Liver (tissue), 10 donors: ENCODE results near the gene PSMB9. TPM values are rescaled to one million over a fixed set of nuclear protein-coding genes. Genes with fewer than 3 reads are reported as not detected.

Experiments
- DNase-seq: peaks from one replicate; pipeline ENCODE4 v3.0.0-alpha.2; 2017; ENCODE audit warnings: low spot score
- H3K27ac ChIP-seq, 2 donors: one replicate each; pipeline ENCODE4 v1.7.0; 2013; ENCODE audit warnings: inconsistent platforms in 2 of 2, low read length in 2 of 2, control low read depth in 1 of 2, low read depth in 1 of 2, mild to moderate bottlenecking in 1 of 2
- H3K27me3 ChIP-seq, 4 donors: one replicate each; pipeline versions ENCODE4 v1.6.1 to v1.7.0; 2013; ENCODE audit warnings: low read length in 3 of 4, inconsistent platforms in 1 of 4, mild to moderate bottlenecking in 1 of 4, moderate library complexity in 1 of 4; ENCODE audit not compliant: control insufficient read depth in 4 of 4, insufficient read depth in 4 of 4
- H3K36me3 ChIP-seq, 4 donors: one replicate each; pipeline versions ENCODE4 v1.6.1 to v1.7.0; 2013; ENCODE audit warnings: low read length in 3 of 4, mild to moderate bottlenecking in 3 of 4, low read depth in 1 of 4, moderate library complexity in 1 of 4; ENCODE audit not compliant: control insufficient read depth in 4 of 4, insufficient read depth in 3 of 4
- H3K4me1 ChIP-seq, 4 donors: one replicate each; pipeline versions ENCODE4 v1.6.1 to v1.7.0; 2013; ENCODE audit warnings: low read length in 3 of 4, mild to moderate bottlenecking in 3 of 4, moderate library complexity in 1 of 4; ENCODE audit not compliant: control insufficient read depth in 4 of 4, insufficient read depth in 4 of 4
- H3K4me3 ChIP-seq, 3 donors: one replicate each; pipeline versions ENCODE4 v1.6.1 to v1.7.0; 2013; ENCODE audit warnings: low read length in 3 of 3, control low read depth in 1 of 3, low read depth in 1 of 3, mild to moderate bottlenecking in 1 of 3
- H3K9ac ChIP-seq, 2 donors: one replicate each; pipeline ENCODE4 v1.7.0; 2013; ENCODE audit warnings: low read length in 2 of 2, mild to moderate bottlenecking in 2 of 2, moderate library complexity in 2 of 2, control low read depth in 1 of 2, low read depth in 1 of 2
- H3K9me3 ChIP-seq, 4 donors: one replicate each; pipeline versions ENCODE4 v1.6.1 to v1.7.0; 2013; ENCODE audit warnings: low read length in 3 of 4; ENCODE audit not compliant: control insufficient read depth in 4 of 4
- ATF3 ChIP-seq: IDR thresholded peaks from 2 replicates; pipeline ENCODE4 v1.6.1; 2016; ENCODE audit warnings: antibody characterized with exemption
- CTCF ChIP-seq: fragments of 150-350 bp; IDR thresholded peaks from 2 replicates; pipeline ENCODE4 v1.5.1; 2017; ENCODE audit warnings: improper control_type of control experiment, low read depth, low read length; ENCODE audit not compliant: missing input control
- EGR1 ChIP-seq, 2 donors: IDR thresholded peaks; 2 replicates each; pipeline ENCODE4 v1.6.1; 2016 to 2018; ENCODE audit warnings: antibody characterized with exemption in 2 of 2, low read depth in 2 of 2
- FOXA2 ChIP-seq: IDR thresholded peaks from 2 replicates; pipeline ENCODE4 v1.6.1; 2016; ENCODE audit warnings: antibody characterized with exemption
- GABPA ChIP-seq, 2 donors: IDR thresholded peaks in 1 of 2; conservative IDR thresholded peaks in 1 of 2; 2 replicates each; pipeline ENCODE4 v1.6.1; 2016; ENCODE audit warnings: antibody characterized with exemption in 2 of 2, mild to moderate bottlenecking in 1 of 2, moderate library complexity in 1 of 2
- HNF4A ChIP-seq, 2 donors: conservative IDR thresholded peaks; 2 replicates each; pipeline ENCODE4 v1.6.1; 2016; ENCODE audit warnings: antibody characterized with exemption in 2 of 2, mild to moderate bottlenecking in 2 of 2
- HNF4G ChIP-seq: IDR thresholded peaks from 2 replicates; pipeline ENCODE4 v1.6.1; 2016; ENCODE audit warnings: antibody characterized with exemption
- JUND ChIP-seq, 2 donors: IDR thresholded peaks; 2 replicates each; pipeline ENCODE4 v1.6.1; 2016; ENCODE audit warnings: antibody characterized with exemption in 2 of 2
- MAX ChIP-seq: IDR thresholded peaks from 2 replicates; pipeline ENCODE4 v1.6.1; 2016; ENCODE audit warnings: antibody characterized with exemption
- NR2F2 ChIP-seq: IDR thresholded peaks from 2 replicates; pipeline ENCODE4 v1.6.1; 2016; ENCODE audit warnings: antibody characterized with exemption
- RAD21 ChIP-seq, 2 donors: IDR thresholded peaks; 2 replicates each; pipeline ENCODE4 v1.6.1; 2016; ENCODE audit warnings: antibody characterized with exemption in 2 of 2, mild to moderate bottlenecking in 2 of 2
- REST ChIP-seq: IDR thresholded peaks from 2 replicates; pipeline ENCODE4 v1.6.1; 2016; ENCODE audit warnings: antibody characterized with exemption, mild to moderate bottlenecking
- RXRA ChIP-seq, 2 donors: IDR thresholded peaks; 2 replicates each; pipeline ENCODE4 v1.6.1; 2017 to 2018; ENCODE audit warnings: antibody characterized with exemption in 2 of 2, mild to moderate bottlenecking in 1 of 2
- SP1 ChIP-seq: IDR thresholded peaks from 2 replicates; pipeline ENCODE4 v1.6.1; 2018; ENCODE audit warnings: antibody characterized with exemption, mild to moderate bottlenecking
- TAF1 ChIP-seq: conservative IDR thresholded peaks from 2 replicates; pipeline ENCODE4 v1.6.1; 2016; ENCODE audit warnings: antibody characterized with exemption, mild to moderate bottlenecking
- ZBTB33 ChIP-seq: IDR thresholded peaks from 2 replicates; pipeline ENCODE4 v1.6.1; 2016; ENCODE audit warnings: antibody characterized with exemption
- WGBS: extraction: QIAGEN DNeasy Blood & Tissue Kit; methylation state at CpG from one replicate; pipeline ENCODE4 v1.1.7; 2013; 5-methylcytosine and 5-hydroxymethylcytosine counted together
- polyA plus RNA-seq, 2 donors: library from polyadenylated mRNA; stranded (reverse) in 1 of 2; unstranded in 1 of 2; fragments of 200-250 nt in 1 of 2; fragments of >200 nt in 1 of 2; fragmentation: Nextera tagmentation in 1 of 2; extraction: Ambion mirVana in 1 of 2; gene quantifications; one replicate each; pipeline versions ENCODE4 v1.2.1 to v1.2.3, GENCODE V29; 2013 to 2015
- small RNA-seq: library from RNA; depleted of rRNA; stranded (forward); fragments of <200 nt; gene quantifications from one replicate; pipeline ENCODE3, GENCODE V24; 2014
- total RNA-seq, 2 donors: library from RNA; depleted of rRNA; stranded (reverse); fragments of >200 nt; gene quantifications; one replicate each; pipeline ENCODE4 v1.2.3, GENCODE V29; 2014
- donor health status: healthy.
- donor health status: healthy.
- donor health status: healthy.
- donor health status: healthy.
- donor health status: healthy.

Gene PSMB9
- total and polyA plus RNA-seq, 4 donors: 11.7 to 31.6 (median 20.2) TPM

- Histone ChIP-seq H3K9ac (no peak overlapping the region), H3K4me3 (no peak overlapping the region), H3K4me1 (peaks cover 0 to 2% (median 0%) of the 10 kb centered on the region in 4 donors), H3K27me3 (no peaks in the 10 kb centered on the region), H3K36me3 (no peaks in the 10 kb centered on the region), H3K9me3 (no peaks in the 10 kb centered on the region), H3K27ac (no peak overlapping the region)
- no peak for TF ChIP-seq TAF1
- TF ChIP-seq RXRA (IDR thresholded peaks at IDR 0.05): no peak
- no peak for TF ChIP-seq SP1
- no peak for TF ChIP-seq GABPA (IDR thresholded peaks at IDR 0.05 in 1 of 2, conservative IDR thresholded peaks at IDR 0.05 in 1 of 2)
- no peak for TF ChIP-seq RAD21 (IDR thresholded peaks at IDR 0.05)
- TF ChIP-seq EGR1 (IDR thresholded peaks at IDR 0.05; ENCODE audit: low read depth in 2 of 2): no peak
- DNase-seq: no peak
- 60% methylated on average over 1 of the region's 1 CpG for WGBS
Observed at GRCh38 chr6:32906539-32906938, 52.5 kb downstream of the PSMB9 start.

GRCh38 chr6:32908897-32909296 lies 54.9 kb downstream of the PSMB9 start:
- no peak overlapping the region for H3K9ac ChIP-seq
- DNase-seq: no peak
- WGBS: 80% methylated on average over 2 of the region's 2 CpGs
- H3K36me3 ChIP-seq: no peaks in the 10 kb centered on the region
- no peak for TF ChIP-seq REST
- TF ChIP-seq MAX: no peak
- TF ChIP-seq RXRA (IDR thresholded peaks at IDR 0.05): no peak
- TF ChIP-seq FOXA2: no peak
- no peak for TF ChIP-seq HNF4A (conservative IDR thresholded peaks at IDR 0.05)
- no peak for TF ChIP-seq ATF3
- no peak for TF ChIP-seq CTCF
- no peak for TF ChIP-seq JUND (IDR thresholded peaks at IDR 0.05)
- TF ChIP-seq RAD21 (IDR thresholded peaks at IDR 0.05): no peak
- TF ChIP-seq TAF1: no peak
- no peak for TF ChIP-seq ZBTB33
- TF ChIP-seq GABPA (IDR thresholded peaks at IDR 0.05 in 1 of 2, conservative IDR thresholded peaks at IDR 0.05 in 1 of 2): no peak
- no peak for TF ChIP-seq NR2F2
- no peak for TF ChIP-seq HNF4G
- peaks cover 0 to 6% (median 0%) of the 10 kb centered on the region in 4 donors for H3K27me3 ChIP-seq
- H3K9me3 ChIP-seq: no peaks in the 10 kb centered on the region
- no peak overlapping the region for H3K27ac ChIP-seq
- H3K4me3 ChIP-seq: no peak overlapping the region
- H3K4me1 ChIP-seq: peaks cover 0 to under 1% (median 0%) of the 10 kb centered on the region in 4 donors

Small RNA genes within 50 kb of the gene (small RNA-seq; reads per million reads assigned to genes)
- gene HLA-Z: not detected

Other genes with a start within 250 kb of the PSMB9 start
- 10 to 100 TPM in 1 of 2 donors, 1 to 10 TPM in 1; 8.5 to 19.9 TPM for gene HLA-DQA1, start 216.8 kb upstream of the PSMB9 start, total RNA-seq
- 10 to 100 TPM in 1 of 2 donors, 1 to 10 TPM in 1; 2.1 to 10.2 TPM for gene HLA-DQA1, start 216.8 kb upstream of the PSMB9 start, polyA plus RNA-seq
- gene HLA-DQB1, start 187.5 kb upstream of the PSMB9 start, total RNA-seq: 10 to 100 TPM; 12.1 to 12.4 TPM
- gene HLA-DQB1, start 187.5 kb upstream of the PSMB9 start, polyA plus RNA-seq: 1 to 10 TPM; 1.9 to 2.4 TPM
- under 1 TPM in 1 of 2 donors, not detected in 1; 0.23 TPM for gene HLA-DQA2, start 112.8 kb upstream of the PSMB9 start, total RNA-seq
- gene HLA-DQA2, start 112.8 kb upstream of the PSMB9 start, polyA plus RNA-seq: under 1 TPM; 0.16 to 0.32 TPM
- not detected for gene HLA-DQB2, start 90.7 kb upstream of the PSMB9 start, total RNA-seq
- gene HLA-DQB2, start 90.7 kb upstream of the PSMB9 start, polyA plus RNA-seq: under 1 TPM in 1 of 2 donors, not detected in 1; 0.32 TPM
- gene HLA-DOB, start 37.2 kb upstream of the PSMB9 start, total RNA-seq: under 1 TPM in 1 of 2 donors, not detected in 1; 0.25 TPM
- under 1 TPM; 0.16 to 0.67 TPM for gene HLA-DOB, start 37.2 kb upstream of the PSMB9 start, polyA plus RNA-seq
- gene TAP2, start 15.5 kb upstream of the PSMB9 start, total RNA-seq: 1 to 10 TPM; 5.1 to 7.7 TPM
- gene TAP2, start 15.5 kb upstream of the PSMB9 start, polyA plus RNA-seq: 10 to 100 TPM in 1 of 2 donors, 1 to 10 TPM in 1; 2.2 to 14.9 TPM
- gene PSMB8, start 10.1 kb upstream of the PSMB9 start, total RNA-seq: 10 to 100 TPM; 19.9 to 39.1 TPM
- 10 to 100 TPM; 49.0 to 75.1 TPM for gene PSMB8, start 10.1 kb upstream of the PSMB9 start, polyA plus RNA-seq
- 10 to 100 TPM in 1 of 2 donors, 1 to 10 TPM in 1; 9.8 to 18.2 TPM for gene TAP1, start 488 bp upstream of the PSMB9 start, total RNA-seq
- 10 to 100 TPM; 10.3 to 14.3 TPM for gene TAP1, start 488 bp upstream of the PSMB9 start, polyA plus RNA-seq
- 10 to 100 TPM in 1 of 2 donors, 1 to 10 TPM in 1; 8.1 to 13.1 TPM for gene HLA-DMB, start 86.8 kb downstream of the PSMB9 start, total RNA-seq
- gene HLA-DMB, start 86.8 kb downstream of the PSMB9 start, polyA plus RNA-seq: 1 to 10 TPM; 2.8 to 7.3 TPM
- 1 to 10 TPM; 6.2 to 7.8 TPM for gene HLA-DMA, start 98.9 kb downstream of the PSMB9 start, total RNA-seq
- gene HLA-DMA, start 98.9 kb downstream of the PSMB9 start, polyA plus RNA-seq: 10 to 100 TPM in 1 of 2 donors, 1 to 10 TPM in 1; 10.0 to 15.1 TPM
- gene BRD2, start 114.4 kb downstream of the PSMB9 start, total RNA-seq: 100 to 1,000 TPM in 1 of 2 donors, 10 to 100 TPM in 1; 46.0 to 100 TPM
- 10 to 100 TPM; 29.8 to 54.4 TPM for gene BRD2, start 114.4 kb downstream of the PSMB9 start, polyA plus RNA-seq
- 1 to 10 TPM; 1.3 to 3.0 TPM for gene HLA-DOA, start 155.4 kb downstream of the PSMB9 start, total RNA-seq
- gene HLA-DOA, start 155.4 kb downstream of the PSMB9 start, polyA plus RNA-seq: 1 to 10 TPM in 1 of 2 donors, under 1 TPM in 1; 0.69 to 1.9 TPM
- 10 to 100 TPM; 27.3 to 31.2 TPM for gene HLA-DPA1, start 219.5 kb downstream of the PSMB9 start, total RNA-seq
- 10 to 100 TPM; 12.0 to 49.3 TPM for gene HLA-DPA1, start 219.5 kb downstream of the PSMB9 start, polyA plus RNA-seq
- gene HLA-DPB1, start 221.8 kb downstream of the PSMB9 start, total RNA-seq: 10 to 100 TPM; 23.4 to 24.5 TPM
- 10 to 100 TPM; 15.5 to 37.8 TPM for gene HLA-DPB1, start 221.8 kb downstream of the PSMB9 start, polyA plus RNA-seq